Upper lobe of left lung (tissue), 6 donors: ENCODE results near the gene PCSK2. TPM values are rescaled to one million over a fixed set of nuclear protein-coding genes. Genes with fewer than 3 reads are reported as not detected.
A peak's percentile ranks its signal among the peaks of the same experiment; 100 is the strongest.

ENCODE experiments used
- ATAC-seq, 2 donors: fragments of 200-7000 bp; cut with Tn5 transposase; one replicate each; pipeline ENCODE4 v1.9.1; 2022; ENCODE audit warnings: mild to moderate bottlenecking in 2 of 2, moderate library complexity in 2 of 2; ENCODE audit not compliant: low FRiP score in 2 of 2
- DNase-seq, 2 donors: peaks; one replicate each; pipeline ENCODE4 v3.0.0-alpha.2; 2019 to 2020
- H3K27ac ChIP-seq, 4 donors: fragments of 200-600 bp; sonication (generic); one replicate each; pipeline ENCODE4 v1.5.1; 2016 to 2019
- H3K27me3 ChIP-seq, 4 donors: fragments of 200-600 bp; sonication (generic); one replicate each; pipeline ENCODE4 v1.5.1; 2017 to 2019
- H3K36me3 ChIP-seq, 4 donors: fragments of 200-600 bp; sonication (generic); one replicate each; pipeline ENCODE4 v1.5.1; 2016 to 2019
- H3K4me1 ChIP-seq, 4 donors: fragments of 200-600 bp; sonication (generic); one replicate each; pipeline ENCODE4 v1.5.1; 2018 to 2019
- H3K4me3 ChIP-seq, 4 donors: fragments of 200-600 bp; sonication (generic); one replicate each; pipeline ENCODE4 v1.5.1; 2017 to 2019; ENCODE audit warnings: mild to moderate bottlenecking in 2 of 4, moderate library complexity in 1 of 4
- H3K9me3 ChIP-seq, 4 donors: fragments of 200-600 bp; sonication (generic); one replicate each; pipeline ENCODE4 v1.5.1; 2018 to 2019
- CTCF ChIP-seq, 6 experiments: fragments of 450-650 bp in 4 of 6; fragments of 200-600 bp in 2 of 6; sonication (generic) in 2 of 6; IDR thresholded peaks; one replicate each; pipeline ENCODE4 v1.5.1; 2016 to 2019; ENCODE audit warnings: antibody characterized with exemption in 6 of 6
- EP300 ChIP-seq, 4 donors: sonication (generic); formaldehyde crosslinking; IDR thresholded peaks; one replicate each; pipeline ENCODE4 v1.5.1; 2017; ENCODE audit warnings: antibody characterized with exemption in 4 of 4, control low read depth in 2 of 4
- POLR2A ChIP-seq, 4 donors: fragments of 450-650 bp; IDR thresholded peaks; one replicate each; pipeline ENCODE4 v1.5.1; 2016 to 2017; ENCODE audit warnings: antibody characterized with exemption in 4 of 4, mild to moderate bottlenecking in 2 of 4
- POLR2AphosphoS5 ChIP-seq, 2 donors: sonication (generic); formaldehyde crosslinking; IDR thresholded peaks; one replicate each; pipeline ENCODE4 v1.5.1; 2017; ENCODE audit warnings: antibody characterized with exemption in 2 of 2
- WGBS, 2 donors: methylation state at CpG; one replicate each; pipeline ENCODE4 v1.1.5; 2017 to 2018; 5-methylcytosine and 5-hydroxymethylcytosine counted together
- total RNA-seq, 6 donors: library from RNA; depleted of rRNA in 4 of 6; stranded (reverse); fragments of >200 nt in 4 of 6; gene quantifications; one replicate each; pipeline versions ENCODE4 v1.1.0 to v1.2.1, GENCODE V29; 2016 to 2021
- donor health status: DM: no; HTN: no; CAD: no; lungs with moderate emphysema.
- donor health status: DM: no; HTN: yes; CAD: no; lungs with severe emphysema.

The PCSK2 gene
- total RNA-seq, 6 donors from 2014 or later, result 1.4 to 75.3 (median 15.9) TPM

DNA sequence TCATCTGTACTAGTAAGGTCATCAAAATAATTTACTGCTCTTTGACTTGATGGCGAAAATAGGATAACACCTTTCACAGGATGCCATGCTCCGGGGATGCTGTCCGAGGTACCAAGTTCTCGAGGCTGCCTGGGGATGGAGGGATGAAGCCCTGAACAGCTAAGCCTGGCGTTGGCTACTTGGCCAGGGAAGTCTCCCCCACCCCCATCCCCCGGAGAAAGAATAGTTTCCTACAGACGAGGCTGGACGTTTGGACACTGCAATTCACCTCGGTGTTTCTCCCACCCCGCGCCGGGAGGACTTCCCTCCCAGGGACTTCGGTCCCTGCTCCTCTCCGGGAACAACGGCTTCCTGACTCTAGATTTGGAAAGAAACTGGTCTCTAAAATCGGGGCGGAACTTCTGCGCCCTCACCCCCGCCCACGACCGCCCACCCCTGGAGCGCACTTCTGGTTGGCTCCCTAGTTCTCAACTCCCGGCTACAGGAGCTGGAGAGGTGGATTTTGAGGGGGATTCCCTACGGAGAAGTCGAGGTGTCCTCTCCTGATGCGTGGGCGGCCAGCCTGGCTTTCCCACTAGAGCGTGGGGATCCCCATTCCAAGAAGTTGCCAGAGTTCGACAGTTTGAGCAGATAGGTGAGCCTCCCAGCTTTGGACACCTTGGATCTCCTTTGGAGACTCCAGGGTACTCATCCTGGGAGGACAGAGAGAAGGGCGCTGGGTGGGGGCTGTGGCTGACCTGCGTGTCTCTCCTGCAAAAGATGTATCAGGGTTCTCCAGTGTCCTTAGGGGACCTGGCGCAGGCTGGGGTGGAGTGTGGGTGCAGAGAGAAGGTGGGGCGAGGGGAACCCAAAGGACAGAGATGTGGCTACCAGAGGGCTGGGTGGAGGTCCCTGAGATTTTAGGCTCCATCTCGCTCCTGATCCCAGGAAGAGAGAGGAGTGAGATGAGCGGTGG is 1.1 kb downstream of the PCSK2 start:
- DNase-seq, result peak in 1 of 2 donors; percentile 59

DNA sequence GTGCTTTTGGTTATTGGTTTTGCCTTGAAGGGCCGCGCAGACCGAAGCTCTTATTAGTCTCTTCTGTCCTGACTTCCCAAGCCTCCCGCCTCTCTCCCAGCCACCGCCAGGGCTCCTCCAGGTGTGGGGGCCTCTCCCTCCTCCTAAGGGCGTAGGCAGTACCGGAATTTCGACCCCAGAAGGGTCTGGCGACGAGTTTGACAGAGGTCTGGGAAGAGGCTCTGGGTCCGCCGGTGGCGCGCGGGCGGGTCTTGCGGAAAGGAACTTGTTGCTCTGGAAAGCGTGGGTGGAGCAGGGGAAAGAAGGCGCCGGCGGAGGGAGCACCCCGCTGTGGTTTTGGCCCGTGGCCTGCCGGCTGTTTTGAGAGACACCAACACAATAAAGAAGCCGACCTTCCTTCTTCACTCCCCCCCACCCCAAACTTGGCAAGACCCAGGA is 1.8 kb downstream of the PCSK2 start:
- Histone ChIP-seq H3K36me3 (no peaks in the 10 kb centered on the region), H3K9me3 (no peaks in the 10 kb centered on the region), H3K27ac (no peak overlapping the region), H3K27me3 (peaks cover 0 to 15% (median 7%) of the 10 kb centered on the region in 4 donors), H3K4me1 (peaks cover 11 to 28% (median 17%) of the 10 kb centered on the region in 4 donors), H3K4me3 (peak overlapping the region in 3 of 4 donors; percentile 4 to 44 (median 6))
- TF ChIP-seq POLR2A (IDR thresholded peaks at IDR 0.05), result no peak
- TF ChIP-seq POLR2AphosphoS5 (IDR thresholded peaks at IDR 0.05), result no peak
- no peak for TF ChIP-seq CTCF (IDR thresholded peaks at IDR 0.05)
- no peak for TF ChIP-seq EP300 (IDR thresholded peaks at IDR 0.05)
- ATAC-seq (no peak), DNase-seq (peak in 1 of 2 donors; percentile 87)
- 0 to 4% methylated on average over 6 to 24 of the region's 25 CpGs for WGBS, 2 donors

More for the DNA sequence above, 1.1 kb downstream of the PCSK2 start:
- WGBS, 2 donors, result 7 to 14% methylated on average over 22 to 35 of the region's 35 CpGs
- Histone ChIP-seq H3K27ac (no peak overlapping the region), H3K4me1 (peaks cover 11 to 28% (median 17%) of the 10 kb centered on the region in 4 donors), H3K4me3 (peak overlapping the region in 3 of 4 donors; percentile 4 to 48 (median 44)), H3K27me3 (peaks cover 0 to 15% (median 7%) of the 10 kb centered on the region in 4 donors), H3K9me3 (no peaks in the 10 kb centered on the region), H3K36me3 (no peaks in the 10 kb centered on the region)
- TF ChIP-seq CTCF (IDR thresholded peaks at IDR 0.05) (no peak), POLR2A (IDR thresholded peaks at IDR 0.05) (no peak), POLR2AphosphoS5 (IDR thresholded peaks at IDR 0.05) (no peak), EP300 (IDR thresholded peaks at IDR 0.05) (no peak)
- no peak for ATAC-seq

- no peak for TF ChIP-seq POLR2A (IDR thresholded peaks at IDR 0.05)
- TF ChIP-seq POLR2AphosphoS5 (IDR thresholded peaks at IDR 0.05), result no peak
- no peak for TF ChIP-seq EP300 (IDR thresholded peaks at IDR 0.05)
- ATAC-seq (no peak), DNase-seq (no peak)
- WGBS, 2 donors, result 33 to 52% methylated on average over 1 of the region's 1 CpG
- H3K36me3 ChIP-seq, result no peaks in the 10 kb centered on the region
- peaks cover 0 to 15% (median 7%) of the 10 kb centered on the region in 4 donors for H3K27me3 ChIP-seq
- peak overlapping the region in 1 of 4 donors; percentile 44 for H3K4me3 ChIP-seq
- peaks cover 11 to 28% (median 17%) of the 10 kb centered on the region in 4 donors for H3K4me1 ChIP-seq
- no peak overlapping the region for H3K27ac ChIP-seq
- H3K9me3 ChIP-seq, result no peaks in the 10 kb centered on the region
These were observed 2.4 kb downstream of the PCSK2 start for GRCh38 chr20:17229256-17229655.

GRCh38 chr20:17233626-17234025 is 6.8 kb downstream of the PCSK2 start:
- 87 to 93% methylated on average over 4 of the region's 4 CpGs for WGBS, 2 donors
- Histone ChIP-seq H3K9me3 (no peaks in the 10 kb centered on the region), H3K27me3 (no peaks in the 10 kb centered on the region), H3K36me3 (no peaks in the 10 kb centered on the region), H3K4me3 (no peak overlapping the region), H3K27ac (no peak overlapping the region), H3K4me1 (peaks cover 0 to 3% (median 0%) of the 10 kb centered on the region in 4 donors)
- DNase-seq, result no peak
- ATAC-seq, result no peak
- TF ChIP-seq POLR2AphosphoS5 (IDR thresholded peaks at IDR 0.05), result no peak
- TF ChIP-seq CTCF (IDR thresholded peaks at IDR 0.05), result no peak
- no peak for TF ChIP-seq POLR2A (IDR thresholded peaks at IDR 0.05)
- no peak for TF ChIP-seq EP300 (IDR thresholded peaks at IDR 0.05)

GRCh38 chr20:17236766-17237165 is 9.9 kb downstream of the PCSK2 start:
- no peaks in the 10 kb centered on the region for H3K27me3 ChIP-seq
- H3K36me3 ChIP-seq, result no peaks in the 10 kb centered on the region
- no peak overlapping the region for H3K27ac ChIP-seq
- DNase-seq, result no peak
- TF ChIP-seq EP300 (IDR thresholded peaks at IDR 0.05), result no peak
- TF ChIP-seq CTCF (IDR thresholded peaks at IDR 0.05), result no peak
- no peak for TF ChIP-seq POLR2AphosphoS5 (IDR thresholded peaks at IDR 0.05)
- no peak for TF ChIP-seq POLR2A (IDR thresholded peaks at IDR 0.05)
- no peak for ATAC-seq
- H3K4me1 ChIP-seq, result no peaks in the 10 kb centered on the region
- no peak overlapping the region for H3K4me3 ChIP-seq
- no peaks in the 10 kb centered on the region for H3K9me3 ChIP-seq
